Activated CD8-positive, alpha-beta T cell treated with anti-CD3 and anti-CD28 coated beads for 36 hours (primary cell): ENCODE measurements around the gene SP2. TPM values are rescaled to one million over a fixed set of nuclear protein-coding genes. Genes with fewer than 3 reads are reported as not detected.

ENCODE experiments used
- ATAC-seq: fragments of 200-7000 bp; cut with Tn5 transposase; one replicate; pipeline ENCODE4 v1.10.0; 2021; ENCODE audit warnings: mild to moderate bottlenecking, moderate library complexity
- CTCF ChIA-PET: fragments of 350-600 bp; sonication (Branson Sonifier 250); formaldehyde crosslinking; loops from one replicate; lab custom pipeline; 2021; ENCODE audit warnings: antibody characterized with exemption; lab: Charles Lee
- POLR2A ChIA-PET: fragments of 350-600 bp; sonication (Branson Sonifier 250); formaldehyde crosslinking; loops from one replicate; lab custom pipeline; 2021; ENCODE audit warnings: antibody characterized with exemption; lab: Charles Lee
- DNase-seq: peaks from one replicate; pipeline ENCODE4 v3.0.0-alpha.2; 2020
- H3K27ac Mint-ChIP-seq: one replicate; pipeline ENCODE4 v1.8.0; 2021; ENCODE audit warnings: mild to moderate bottlenecking, mixed read lengths
- H3K27me3 Mint-ChIP-seq: one replicate; pipeline ENCODE4 v1.8.0; 2021; ENCODE audit warnings: mixed read lengths
- H3K36me3 Mint-ChIP-seq: one replicate; pipeline ENCODE4 v1.8.0; 2021; ENCODE audit warnings: low read depth, mixed read lengths
- H3K4me1 Mint-ChIP-seq: one replicate; pipeline ENCODE4 v1.8.0; 2021; ENCODE audit warnings: low read depth, mixed read lengths
- H3K4me3 Mint-ChIP-seq: one replicate; pipeline ENCODE4 v1.8.0; 2021; ENCODE audit warnings: mild to moderate bottlenecking, moderate library complexity, mixed read lengths
- H3K9me3 Mint-ChIP-seq: one replicate; pipeline ENCODE4 v1.8.0; 2021; ENCODE audit warnings: mixed read lengths
- intact Hi-C: fragments of 100-400 bp; cut with micrococcal nuclease; formaldehyde crosslinking; loops from one replicate; pipeline ENCODE4 v1.10.0; 2022
- total RNA-seq, 2 experiments: library from RNA; stranded (reverse); gene quantifications; one replicate each; pipeline ENCODE4 v1.2.3, GENCODE V29; 2021
- TF ChIP-seq, protein P1 (sequence below): fragments of 200-600 bp; IDR thresholded peaks from one replicate; pipeline ENCODE4 v1.8.0; 2022; ENCODE audit warnings: antibody characterized with exemption, mild to moderate bottlenecking

Gene SP2
- total RNA-seq, 2 experiments from 2014 or later = 11.5 to 13.2 TPM

DNA sequence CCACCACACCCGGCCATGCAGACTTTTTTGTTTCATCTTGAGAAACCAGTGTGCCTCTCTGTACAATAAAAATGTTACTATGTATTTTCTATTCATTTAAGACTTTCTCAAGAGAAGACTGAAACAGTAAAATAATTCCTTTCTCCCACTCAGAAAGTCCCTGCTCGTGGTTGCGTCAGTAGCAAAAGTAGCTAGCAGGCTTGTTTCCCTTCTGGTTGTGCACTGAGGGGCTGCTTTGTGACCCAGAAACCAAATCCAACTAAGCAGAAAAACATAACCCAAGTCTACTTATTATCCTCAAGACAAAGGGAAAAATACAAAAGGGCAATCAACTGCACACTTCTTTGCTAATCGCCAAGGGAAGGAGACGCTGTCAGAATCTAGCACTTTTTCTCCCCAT, 41.9 kb downstream of the SP2 start:
- Mint-ChIP-seq H3K27me3 (no peaks in the 10 kb centered on the region), H3K4me3 (no peak overlapping the region), H3K27ac (no peak overlapping the region), H3K36me3 (peaks cover 3% of the 10 kb centered on the region), H3K9me3 (peaks cover 3% of the 10 kb centered on the region), H3K4me1 (peaks cover 24% of the 10 kb centered on the region)
- POLR2A ChIA-PET = no interaction called here
- CTCF ChIA-PET = interaction anchor here (0.7 to 16.3 kb wide), 3 partner anchors 10 to 97 kb away, joined by 5 to 284 read pairs (median 83); partner anchors contain the start of genes CDK5RAP3 and SCRN2
- intact Hi-C loops = no loop called here
- TF ChIP-seq, protein P1, sequence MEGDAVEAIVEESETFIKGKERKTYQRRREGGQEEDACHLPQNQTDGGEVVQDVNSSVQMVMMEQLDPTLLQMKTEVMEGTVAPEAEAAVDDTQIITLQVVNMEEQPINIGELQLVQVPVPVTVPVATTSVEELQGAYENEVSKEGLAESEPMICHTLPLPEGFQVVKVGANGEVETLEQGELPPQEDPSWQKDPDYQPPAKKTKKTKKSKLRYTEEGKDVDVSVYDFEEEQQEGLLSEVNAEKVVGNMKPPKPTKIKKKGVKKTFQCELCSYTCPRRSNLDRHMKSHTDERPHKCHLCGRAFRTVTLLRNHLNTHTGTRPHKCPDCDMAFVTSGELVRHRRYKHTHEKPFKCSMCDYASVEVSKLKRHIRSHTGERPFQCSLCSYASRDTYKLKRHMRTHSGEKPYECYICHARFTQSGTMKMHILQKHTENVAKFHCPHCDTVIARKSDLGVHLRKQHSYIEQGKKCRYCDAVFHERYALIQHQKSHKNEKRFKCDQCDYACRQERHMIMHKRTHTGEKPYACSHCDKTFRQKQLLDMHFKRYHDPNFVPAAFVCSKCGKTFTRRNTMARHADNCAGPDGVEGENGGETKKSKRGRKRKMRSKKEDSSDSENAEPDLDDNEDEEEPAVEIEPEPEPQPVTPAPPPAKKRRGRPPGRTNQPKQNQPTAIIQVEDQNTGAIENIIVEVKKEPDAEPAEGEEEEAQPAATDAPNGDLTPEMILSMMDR = no peak
- no peak for DNase-seq
- ATAC-seq = no peak

DNA sequence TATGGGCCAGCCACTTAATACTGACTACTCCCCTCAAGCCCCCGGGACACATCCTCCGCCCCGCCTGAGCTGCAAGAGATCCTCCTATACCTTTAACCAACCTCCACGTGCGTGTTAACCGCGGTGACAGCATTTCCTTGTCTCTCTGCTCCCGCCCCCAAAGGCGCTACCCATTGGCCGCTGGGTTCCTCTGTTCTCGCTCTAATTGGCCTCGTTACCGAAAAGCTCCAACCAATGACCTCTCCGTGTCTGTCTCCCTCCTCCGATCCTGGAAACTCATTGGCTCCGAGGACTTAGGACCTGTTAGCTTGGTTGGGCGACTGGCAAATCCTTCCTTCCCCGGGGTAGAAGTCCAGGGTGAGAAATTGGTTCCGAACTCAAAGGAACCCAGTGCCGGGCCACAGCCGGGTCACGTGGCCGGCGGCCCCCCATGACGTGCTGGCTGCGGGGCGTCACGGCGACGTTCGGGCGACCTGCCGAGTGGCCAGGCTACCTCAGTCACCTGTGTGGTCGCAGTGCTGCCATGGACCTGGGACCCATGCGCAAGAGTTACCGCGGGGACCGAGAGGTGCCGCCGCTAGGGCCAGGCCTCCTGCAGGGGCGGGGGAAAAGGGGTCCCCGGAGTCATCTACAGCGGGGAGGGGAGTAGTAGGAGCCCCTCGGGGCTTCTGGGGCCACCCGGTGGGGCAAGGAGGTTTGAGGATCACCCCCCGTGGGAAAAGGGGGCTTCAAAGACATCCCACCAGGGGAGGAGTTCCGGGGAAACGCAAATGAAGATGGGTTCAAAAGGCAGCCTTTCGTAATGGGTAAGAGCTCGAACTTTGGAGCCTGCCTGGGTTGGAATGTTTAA, 45.4 kb downstream of the SP2 start, which contains the start of gene PNPO:
Gene PNPO, plus strand, starts transcription at position 326 of the 850 bp plus-strand sequence. Its CDS starts 105 bp downstream, at position 431.
- ChIA-PET POLR2A (interaction anchor here (0.6 to 5.0 kb wide), 11 partner anchors 8 to 210 kb away, joined by 3 to 35 read pairs (median 4); partner anchors contain the start of genes CDK5RAP3, LRRC46 and MRPL10), CTCF (interaction anchor here (0.9 to 16.3 kb wide), 13 partner anchors 9 to 695 kb away, joined by 3 to 284 read pairs (median 4); partner anchors contain the start of genes CDK5RAP3, SCRN2 and SP2)
- no peaks in the 10 kb centered on the region for H3K27me3 Mint-ChIP-seq
- TF ChIP-seq, protein P1 = no peak
- ATAC-seq (peak; percentile 98), DNase-seq (peak; percentile 100)
- intact Hi-C loops = loop anchor here (10.0 kb wide), 1 partner anchor 73 kb away; no protein-coding TSS in a partner anchor
- peaks cover 26% of the 10 kb centered on the region for H3K36me3 Mint-ChIP-seq
- H3K4me1 Mint-ChIP-seq = peaks cover 51% of the 10 kb centered on the region
- H3K9me3 Mint-ChIP-seq = peaks cover 3% of the 10 kb centered on the region
- H3K27ac Mint-ChIP-seq = peak within 1 kb of the TSS; percentile 88
- H3K4me3 Mint-ChIP-seq = peak within 1 kb of the TSS; percentile 84

DNA sequence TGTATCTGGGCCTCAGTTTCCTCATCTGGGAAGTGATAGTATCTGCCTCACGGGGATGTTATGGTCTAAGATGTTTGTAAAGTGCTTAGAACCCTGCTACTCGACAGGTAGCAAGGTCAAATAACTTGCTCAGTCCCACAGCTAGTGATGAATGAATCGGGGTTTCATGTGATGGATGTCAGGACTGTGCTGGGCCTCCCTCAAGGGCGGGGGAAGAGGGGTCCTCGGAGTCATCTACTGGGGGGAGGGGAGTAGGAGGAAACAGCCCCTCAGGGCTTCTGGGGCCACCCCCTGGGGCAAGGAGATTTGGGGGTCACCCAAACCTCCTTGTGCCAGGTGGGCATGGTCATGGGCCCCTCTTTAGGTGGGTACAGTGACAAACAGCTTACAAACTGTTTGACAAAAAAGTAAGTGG, 46.1 kb downstream of the SP2 start:
- H3K4me3 Mint-ChIP-seq = peak overlapping the region; percentile 84
- intact Hi-C loops = loop anchor here (10.0 kb wide), 1 partner anchor 73 kb away; no protein-coding TSS in a partner anchor
- H3K9me3 Mint-ChIP-seq = peaks cover 3% of the 10 kb centered on the region
- peak overlapping the region; percentile 88 for H3K27ac Mint-ChIP-seq
- ATAC-seq = no peak
- ChIA-PET POLR2A (interaction anchor here (0.6 to 5.0 kb wide), 8 partner anchors 12 to 111 kb away, joined by 3 to 35 read pairs (median 4); partner anchors contain the start of genes CDK5RAP3, LRRC46 and MRPL10), CTCF (interaction anchor here (1.1 to 16.3 kb wide), 11 partner anchors 8 to 694 kb away, joined by 3 to 284 read pairs (median 4); partner anchors contain the start of genes CDK5RAP3, PRR15L and SCRN2)
- H3K4me1 Mint-ChIP-seq = peaks cover 52% of the 10 kb centered on the region
- H3K27me3 Mint-ChIP-seq = no peaks in the 10 kb centered on the region
- TF ChIP-seq, protein P1 = no peak
- peaks cover 33% of the 10 kb centered on the region for H3K36me3 Mint-ChIP-seq
- peak; percentile 40 for DNase-seq

DNA sequence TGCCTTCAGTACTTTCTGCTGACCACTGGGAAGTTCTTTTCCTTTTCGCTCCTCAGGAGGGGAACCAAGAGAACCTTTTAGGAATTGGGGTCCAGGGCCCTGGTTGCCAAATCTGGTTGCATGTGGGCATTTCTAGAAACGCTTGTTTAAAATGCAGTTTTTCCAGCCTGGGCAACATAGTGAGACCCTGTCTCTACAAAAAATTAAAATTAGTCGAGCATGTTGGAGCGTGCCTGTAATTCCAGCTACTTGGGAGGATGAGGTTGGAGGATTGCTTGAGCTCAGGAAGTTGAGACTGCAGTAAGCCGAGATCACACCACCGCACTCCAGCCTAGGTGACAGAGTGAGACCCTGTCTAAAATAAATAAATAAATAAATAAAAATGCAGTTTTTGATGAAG, 46.5 kb downstream of the SP2 start:
- H3K4me3 Mint-ChIP-seq = peak overlapping the region; percentile 84
- H3K36me3 Mint-ChIP-seq = peaks cover 34% of the 10 kb centered on the region
- TF ChIP-seq, protein P1 = no peak
- H3K9me3 Mint-ChIP-seq = peaks cover 3% of the 10 kb centered on the region
- DNase-seq = no peak
- ChIA-PET POLR2A (interaction anchor here (1.7 to 5.0 kb wide), 3 partner anchors 13 to 47 kb away, joined by 4 to 35 read pairs (median 10); partner anchors contain the start of gene CDK5RAP3), CTCF (interaction anchor here (1.2 to 16.3 kb wide), 8 partner anchors 8 to 101 kb away, joined by 3 to 284 read pairs (median 6); partner anchors contain the start of genes CDK5RAP3, PRR15L and SCRN2)
- H3K27me3 Mint-ChIP-seq = no peaks in the 10 kb centered on the region
- peak overlapping the region; percentile 88 for H3K27ac Mint-ChIP-seq
- intact Hi-C loops = loop anchor here (10.0 kb wide), 1 partner anchor 72 kb away; no protein-coding TSS in a partner anchor
- no peak for ATAC-seq
- peaks cover 54% of the 10 kb centered on the region for H3K4me1 Mint-ChIP-seq
